ENCODE measurements around the gene LIMD2.

Gene LIMD2

DNA sequence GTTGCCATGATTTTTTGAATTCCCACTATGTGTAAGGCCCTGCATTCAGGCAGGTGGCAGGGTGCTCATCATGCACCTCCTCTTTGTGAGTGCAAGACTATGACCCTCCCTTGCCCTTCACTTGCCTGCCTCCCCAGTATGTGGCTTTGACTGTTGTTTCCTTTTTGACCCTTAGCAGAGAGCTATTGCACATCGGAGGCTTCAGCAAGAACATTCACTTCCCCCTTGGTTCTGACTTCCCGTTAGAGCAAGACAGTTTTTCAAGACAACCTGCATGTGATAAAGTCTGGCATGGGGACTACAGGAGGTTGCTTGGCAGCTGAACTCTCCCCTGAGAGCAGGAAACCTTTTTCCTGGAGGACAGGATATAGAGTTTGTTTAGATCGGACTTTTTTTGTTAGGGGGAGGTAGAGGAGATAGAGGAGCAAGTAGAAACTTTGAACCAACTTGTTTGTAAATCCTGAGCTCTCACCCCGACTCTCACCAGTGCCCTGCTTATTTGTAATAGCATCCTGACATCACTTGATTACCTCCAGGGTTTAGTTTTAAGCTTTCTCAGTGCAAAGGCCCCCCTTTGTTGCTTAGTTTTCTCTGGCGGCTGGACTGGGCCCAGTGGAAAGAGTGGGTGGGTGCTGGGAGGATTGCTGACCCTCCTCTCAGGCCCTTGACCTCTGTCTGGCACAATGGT lies 34.3 kb downstream of the LIMD2 start:
- no peak for DNase-seq (ENCODE audit: low read depth, low spot score)
- TF ChIP-seq FOXP2 (optimal IDR thresholded peaks at IDR 0.05; ENCODE audit: control extremely low read depth, extremely low read length, insufficient read depth) (no peak), POLR2AphosphoS5 (IDR thresholded peaks at IDR 0.05; ENCODE audit: borderline replicate concordance, low read depth, low read length) (no peak), EZH2 (IDR thresholded peaks at IDR 0.05) (no peak)
- Histone ChIP-seq H3K4me3 (no peak overlapping the region), H3K9ac (ENCODE audit: insufficient read length) (no peak overlapping the region), H3K27ac (no peak overlapping the region), H3K9me3 (ENCODE audit: low read depth, low read length) (no peaks in the 10 kb centered on the region), H3K36me3 (ENCODE audit: insufficient read depth, low read length) (no peaks in the 10 kb centered on the region)

DNA sequence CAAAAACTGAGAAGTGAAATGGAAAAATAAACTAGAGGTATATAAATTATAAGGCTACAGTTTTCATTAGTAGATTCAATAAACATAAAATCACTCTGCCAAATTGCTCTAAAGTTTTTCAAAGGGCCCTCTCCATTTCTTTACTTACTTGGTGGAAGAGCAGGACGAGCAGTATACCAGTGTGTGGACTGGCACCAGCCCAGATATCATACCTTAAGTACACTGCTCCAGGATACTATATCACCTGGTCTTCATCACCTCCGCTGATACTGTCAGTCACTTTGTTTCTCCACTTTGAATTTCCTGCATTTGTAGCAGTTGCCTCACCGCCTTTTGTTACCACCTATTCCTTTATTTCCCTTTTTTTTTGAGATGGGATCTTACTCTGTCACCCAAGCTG lies 40.1 kb downstream of the LIMD2 start:
- no peaks in the 10 kb centered on the region for H3K36me3 ChIP-seq (ENCODE audit: insufficient read depth, low read length)
- H3K4me3 ChIP-seq: no peak overlapping the region
- no peak for DNase-seq (ENCODE audit: low read depth, low spot score)

DNA sequence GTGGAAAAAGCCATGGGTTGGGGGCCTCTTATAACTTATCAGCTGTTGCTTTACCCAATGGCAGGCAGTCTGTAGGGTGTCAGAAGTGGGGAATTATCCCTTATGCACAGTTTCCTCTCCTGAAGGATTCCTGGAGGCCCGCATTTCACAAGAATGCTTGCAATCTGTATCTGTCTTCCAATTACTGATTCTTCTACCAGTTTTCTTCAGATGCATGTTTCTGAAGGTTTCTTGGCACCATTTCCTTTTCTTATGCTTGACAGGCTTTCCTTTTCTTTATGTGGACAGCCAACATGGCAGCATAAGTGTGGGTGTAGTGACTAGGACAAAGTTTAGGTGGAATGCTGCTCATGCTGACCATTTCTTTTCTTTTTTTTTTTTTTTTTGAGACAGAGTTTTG lies 41.6 kb downstream of the LIMD2 start:
- no peak overlapping the region for H3K27ac ChIP-seq
- no peak for DNase-seq (ENCODE audit: low read depth, low spot score)
- H3K9me3 ChIP-seq (ENCODE audit: low read depth, low read length): no peaks in the 10 kb centered on the region
- no peak overlapping the region for H3K9ac ChIP-seq (ENCODE audit: insufficient read length)
- TF ChIP-seq EZH2 (IDR thresholded peaks at IDR 0.05) (no peak), POLR2AphosphoS5 (IDR thresholded peaks at IDR 0.05; ENCODE audit: borderline replicate concordance, low read depth, low read length) (no peak), FOXP2 (optimal IDR thresholded peaks at IDR 0.05; ENCODE audit: control extremely low read depth, extremely low read length, insufficient read depth) (no peak)
- no peaks in the 10 kb centered on the region for H3K36me3 ChIP-seq (ENCODE audit: insufficient read depth, low read length)
- no peak overlapping the region for H3K4me3 ChIP-seq

More for the DNA sequence above, 40.1 kb downstream of the LIMD2 start:
- no peak overlapping the region for H3K9ac ChIP-seq (ENCODE audit: insufficient read length)
- no peak for TF ChIP-seq POLR2AphosphoS5 (IDR thresholded peaks at IDR 0.05; ENCODE audit: borderline replicate concordance, low read depth, low read length)
- no peak for TF ChIP-seq EZH2 (IDR thresholded peaks at IDR 0.05)
- no peak for TF ChIP-seq FOXP2 (optimal IDR thresholded peaks at IDR 0.05; ENCODE audit: control extremely low read depth, extremely low read length, insufficient read depth)
- H3K27ac ChIP-seq: no peak overlapping the region
- H3K9me3 ChIP-seq (ENCODE audit: low read depth, low read length): no peaks in the 10 kb centered on the region

DNA sequence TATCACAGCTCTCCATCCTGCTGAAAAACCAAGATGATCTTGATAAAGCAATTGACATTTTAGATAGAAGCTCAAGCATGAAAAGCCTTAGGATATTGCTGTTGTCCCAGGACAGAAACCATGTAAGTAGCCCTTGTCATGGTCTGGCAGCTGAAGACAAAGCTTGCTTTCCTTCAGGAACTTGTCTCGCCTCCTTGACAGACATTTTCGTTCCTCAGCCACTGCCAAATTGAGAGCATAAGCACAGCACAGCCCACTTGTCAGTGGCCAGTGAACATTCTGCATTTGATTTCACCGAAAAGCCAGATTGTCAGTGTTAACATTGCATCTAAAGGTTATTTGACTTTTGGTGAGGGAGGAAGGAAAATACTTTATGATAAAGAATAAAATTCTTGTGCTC lies 42.1 kb downstream of the LIMD2 start:
- DNase-seq (ENCODE audit: low read depth, low spot score): no peak
- Histone ChIP-seq H3K9ac (ENCODE audit: insufficient read length) (no peak overlapping the region), H3K27ac (no peak overlapping the region), H3K4me3 (no peak overlapping the region), H3K9me3 (ENCODE audit: low read depth, low read length) (no peaks in the 10 kb centered on the region), H3K36me3 (ENCODE audit: insufficient read depth, low read length) (no peaks in the 10 kb centered on the region)
- no peak for TF ChIP-seq EZH2 (IDR thresholded peaks at IDR 0.05)
- TF ChIP-seq POLR2AphosphoS5 (IDR thresholded peaks at IDR 0.05; ENCODE audit: borderline replicate concordance, low read depth, low read length): no peak
- TF ChIP-seq FOXP2 (optimal IDR thresholded peaks at IDR 0.05; ENCODE audit: control extremely low read depth, extremely low read length, insufficient read depth): no peak

DNA sequence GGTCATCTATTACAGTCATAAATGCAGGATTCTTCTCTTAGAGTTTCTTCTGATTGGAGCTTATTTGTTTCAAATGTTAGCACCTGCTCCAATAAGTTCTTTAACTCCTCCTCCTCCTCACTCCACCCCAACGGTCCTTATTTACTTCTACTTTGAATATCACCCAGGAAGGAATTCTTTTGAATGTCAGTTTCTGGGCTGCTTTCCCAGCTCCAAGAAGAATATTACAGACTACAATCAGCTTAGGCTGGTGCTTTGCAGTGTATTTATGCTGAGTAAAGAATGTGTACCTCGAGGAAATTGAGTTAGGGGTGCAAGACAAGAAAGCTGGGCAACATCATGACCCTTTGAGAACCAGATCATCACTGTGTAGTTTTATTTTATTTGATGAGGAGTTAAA lies 46.9 kb downstream of the LIMD2 start:
- Histone ChIP-seq H3K27ac (no peak overlapping the region), H3K4me3 (no peak overlapping the region), H3K9me3 (ENCODE audit: low read depth, low read length) (no peaks in the 10 kb centered on the region), H3K9ac (ENCODE audit: insufficient read length) (no peak overlapping the region), H3K36me3 (ENCODE audit: insufficient read depth, low read length) (no peaks in the 10 kb centered on the region)
- no peak for TF ChIP-seq FOXP2 (optimal IDR thresholded peaks at IDR 0.05; ENCODE audit: control extremely low read depth, extremely low read length, insufficient read depth)
- no peak for TF ChIP-seq POLR2AphosphoS5 (IDR thresholded peaks at IDR 0.05; ENCODE audit: borderline replicate concordance, low read depth, low read length)
- no peak for TF ChIP-seq EZH2 (IDR thresholded peaks at IDR 0.05)
- no peak for DNase-seq (ENCODE audit: low read depth, low spot score)

DNA sequence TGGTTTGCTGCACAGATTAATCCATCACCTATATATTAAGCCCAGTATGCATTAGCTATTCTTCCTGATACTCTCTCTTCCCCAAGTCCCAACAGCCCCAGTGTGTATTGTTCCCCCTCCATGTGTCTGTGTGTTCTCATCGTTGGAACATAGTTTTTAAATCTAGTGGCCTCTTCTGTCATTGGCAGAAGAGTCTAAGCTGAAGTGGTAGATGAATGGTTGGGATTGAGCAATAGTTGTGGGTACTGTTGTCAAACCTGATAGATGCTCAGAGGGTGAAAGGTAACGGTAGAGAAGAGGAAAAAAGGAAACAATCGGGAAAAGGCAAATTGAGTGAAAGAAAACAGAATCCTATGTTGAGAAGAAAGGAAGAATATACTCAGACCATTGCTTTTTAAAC lies 47.8 kb downstream of the LIMD2 start:
- DNase-seq (ENCODE audit: low read depth, low spot score): no peak
- Histone ChIP-seq H3K27ac (no peak overlapping the region), H3K9ac (ENCODE audit: insufficient read length) (no peak overlapping the region), H3K4me3 (no peak overlapping the region), H3K9me3 (ENCODE audit: low read depth, low read length) (no peaks in the 10 kb centered on the region), H3K36me3 (ENCODE audit: insufficient read depth, low read length) (no peaks in the 10 kb centered on the region)
- TF ChIP-seq POLR2AphosphoS5 (IDR thresholded peaks at IDR 0.05; ENCODE audit: borderline replicate concordance, low read depth, low read length) (no peak), EZH2 (IDR thresholded peaks at IDR 0.05) (no peak), FOXP2 (optimal IDR thresholded peaks at IDR 0.05; ENCODE audit: control extremely low read depth, extremely low read length, insufficient read depth) (no peak)

DNA sequence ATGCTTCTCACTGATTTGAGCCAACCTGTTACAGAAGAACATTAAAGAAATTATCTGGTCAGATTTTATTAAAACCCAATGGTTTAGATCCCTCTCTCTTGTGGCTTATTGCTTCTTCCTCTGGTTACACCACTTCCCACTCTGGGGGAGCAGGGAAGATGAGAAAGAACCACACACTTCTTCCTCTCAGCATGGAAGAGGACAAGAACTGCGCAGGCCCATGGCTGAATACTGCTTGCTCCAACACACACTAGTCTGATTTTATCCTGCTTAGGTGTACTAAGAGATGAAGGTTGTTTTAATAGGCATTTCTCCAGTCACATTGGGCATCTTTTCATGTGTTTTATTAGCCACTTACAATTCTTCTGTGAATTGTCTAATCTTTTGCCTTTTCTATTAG lies 50.1 kb downstream of the LIMD2 start:
- Histone ChIP-seq H3K36me3 (ENCODE audit: insufficient read depth, low read length) (no peaks in the 10 kb centered on the region), H3K27ac (no peak overlapping the region), H3K4me3 (no peak overlapping the region), H3K9ac (ENCODE audit: insufficient read length) (no peak overlapping the region), H3K9me3 (ENCODE audit: low read depth, low read length) (no peaks in the 10 kb centered on the region)
- no peak for TF ChIP-seq POLR2AphosphoS5 (IDR thresholded peaks at IDR 0.05; ENCODE audit: borderline replicate concordance, low read depth, low read length)
- no peak for TF ChIP-seq EZH2 (IDR thresholded peaks at IDR 0.05)
- no peak for TF ChIP-seq FOXP2 (optimal IDR thresholded peaks at IDR 0.05; ENCODE audit: control extremely low read depth, extremely low read length, insufficient read depth)
- DNase-seq (ENCODE audit: low read depth, low spot score): no peak

DNA sequence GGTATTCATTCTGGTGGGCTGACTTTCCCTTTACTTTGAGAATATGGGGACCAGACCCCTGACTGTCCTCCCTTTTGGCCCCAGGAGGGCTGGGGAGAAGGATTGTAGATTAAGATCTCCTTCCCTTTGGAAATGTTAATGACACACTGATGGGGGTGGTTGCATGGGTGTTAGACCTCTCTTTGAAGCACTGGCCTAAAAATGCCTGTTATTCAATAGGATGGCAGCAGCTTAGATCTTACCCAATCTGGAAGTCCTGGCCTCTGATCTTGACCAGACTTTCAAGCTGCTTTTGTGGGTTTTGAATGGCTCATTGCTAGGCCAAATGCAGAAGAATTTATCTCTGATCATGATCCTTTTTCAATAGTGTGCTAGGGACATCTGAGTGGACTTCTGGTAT lies 52.0 kb downstream of the LIMD2 start:
- Histone ChIP-seq H3K36me3 (ENCODE audit: insufficient read depth, low read length) (no peaks in the 10 kb centered on the region), H3K4me3 (no peak overlapping the region), H3K27ac (no peak overlapping the region), H3K9me3 (ENCODE audit: low read depth, low read length) (no peaks in the 10 kb centered on the region), H3K9ac (ENCODE audit: insufficient read length) (no peak overlapping the region)
- DNase-seq (ENCODE audit: low read depth, low spot score): no peak
- TF ChIP-seq POLR2AphosphoS5 (IDR thresholded peaks at IDR 0.05; ENCODE audit: borderline replicate concordance, low read depth, low read length) (no peak), FOXP2 (optimal IDR thresholded peaks at IDR 0.05; ENCODE audit: control extremely low read depth, extremely low read length, insufficient read depth) (no peak)
